Prostate gland (tissue), 2 donors: ENCODE measurements around the gene KRT12. TPM values are rescaled to one million over a fixed set of nuclear protein-coding genes. Genes with fewer than 3 reads are reported as not detected.

Source experiments
- DNase-seq: peaks from one replicate; pipeline ENCODE4 v3.0.0-alpha.2; 2019; ENCODE audit warnings: low spot score
- H3K27ac ChIP-seq, 2 donors: fragments of 200-600 bp; sonication (generic); 2 replicates each; pipeline ENCODE4 v1.5.1; 2017 to 2019
- H3K27me3 ChIP-seq: fragments of 200-600 bp; sonication (generic); replicated peaks from 2 replicates; pipeline ENCODE4 v1.5.1; 2019; ENCODE audit not compliant: insufficient read depth
- H3K36me3 ChIP-seq, 2 donors: fragments of 200-600 bp; sonication (generic); 1 replicate in 1 of 2; 2 replicates in 1 of 2; pipeline versions ENCODE4 v1.5.1 to v1.8.1; 2017 to 2019
- H3K4me1 ChIP-seq: fragments of 200-600 bp; sonication (generic); replicated peaks from 2 replicates; pipeline ENCODE4 v1.5.1; 2019
- H3K4me3 ChIP-seq, 2 donors: fragments of 200-600 bp; sonication (generic); 2 replicates each; pipeline ENCODE4 v1.5.1; 2017 to 2019
- H3K9me3 ChIP-seq: fragments of 200-600 bp; sonication (generic); 2 replicates; pipeline ENCODE4 v1.5.1; 2017
- CTCF ChIP-seq, 4 experiments: fragments of 200-600 bp in 2 of 4; fragments of 450-650 bp in 2 of 4; sonication (generic) in 2 of 4; IDR thresholded peaks; 1 replicate in 3 of 4; 2 replicates in 1 of 4; pipeline ENCODE4 v1.5.1; 2016 to 2019; ENCODE audit warnings: antibody characterized with exemption in 4 of 4, mild to moderate bottlenecking in 2 of 4, moderate library complexity in 2 of 4
- POLR2A ChIP-seq: fragments of 450-650 bp; IDR thresholded peaks from one replicate; pipeline ENCODE4 v1.6.1; 2016; ENCODE audit warnings: antibody characterized with exemption, mild to moderate bottlenecking
- POLR2AphosphoS5 ChIP-seq: sonication (generic); formaldehyde crosslinking; IDR thresholded peaks from one replicate; pipeline ENCODE4 v1.6.1; 2017; ENCODE audit warnings: antibody characterized with exemption
- WGBS: methylation state at CpG from one replicate; pipeline ENCODE4 v1.1.5; 2018; 5-methylcytosine and 5-hydroxymethylcytosine counted together
- intact Hi-C: fragments of 100-400 bp; cut with DNase I; formaldehyde crosslinking; loops from one replicate; pipeline ENCODE4 v1.14.2; 2022
- total RNA-seq, 2 donors: library from RNA; depleted of rRNA; stranded (reverse); fragments of >200 nt; gene quantifications; one replicate each; pipeline ENCODE4 v1.1.0, GENCODE V29; 2016

Gene KRT12
- total RNA-seq, 2 donors from 2014 or later, result not detected

DNA sequence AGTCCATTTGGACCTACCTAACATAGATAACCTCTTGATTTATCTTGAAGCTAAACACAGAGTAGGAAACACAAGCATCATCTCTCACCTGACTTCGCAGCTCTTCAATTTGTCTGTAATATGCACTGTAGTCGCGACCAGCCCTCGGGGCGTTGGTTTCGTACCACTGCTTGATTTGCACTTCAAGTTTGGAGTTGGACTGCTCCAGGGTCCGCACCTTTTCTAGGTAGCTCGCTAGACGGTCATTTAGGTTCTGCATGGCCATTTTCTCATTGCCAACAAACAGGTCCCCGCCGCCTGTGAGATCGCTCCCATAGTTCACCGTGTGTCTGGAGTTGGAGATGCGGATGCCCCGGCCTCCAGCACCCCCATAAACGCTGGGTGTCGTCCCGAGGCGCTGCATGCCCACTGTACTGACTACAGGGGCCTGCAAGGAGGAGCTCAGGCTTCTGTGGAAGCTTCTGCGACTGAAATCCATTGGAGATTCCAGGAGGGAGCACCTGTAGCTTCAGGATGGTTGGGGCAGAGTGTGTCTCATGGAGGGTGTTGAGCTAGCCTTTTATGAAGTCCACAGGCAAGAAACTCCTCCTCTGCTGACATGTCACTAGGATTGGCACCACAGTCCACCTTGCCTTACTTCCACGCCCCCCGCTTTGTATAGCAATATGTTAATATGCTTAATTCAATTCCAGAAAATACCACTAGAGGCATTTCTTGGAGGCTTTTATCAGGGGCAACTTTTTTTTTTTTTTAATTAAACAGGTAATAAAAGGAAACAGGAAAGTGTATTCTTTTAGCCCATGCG is 17.9 kb upstream of the KRT12 start, which contains the start of gene KRT20:
KRT20 (minus strand) TSS at position 535 of the 805 bp plus-strand sequence; CDS start at position 478, 57 bp downstream.
- H3K36me3 ChIP-seq, result no peaks in the 10 kb centered on the region
- H3K27me3 ChIP-seq, result no peaks in the 10 kb centered on the region
- H3K4me1 ChIP-seq, result no peaks in the 10 kb centered on the region
- no peak within 1 kb of the TSS for H3K4me3 ChIP-seq
- WGBS, result 88% methylated on average over 23 of the region's 23 CpGs
- intact Hi-C loops, result no loop called here
- H3K9me3 ChIP-seq, result no peaks in the 10 kb centered on the region
- no peak within 1 kb of the TSS for H3K27ac ChIP-seq
- DNase-seq, result no peak
- TF ChIP-seq POLR2AphosphoS5 (no peak), POLR2A (no peak)

GRCh38 chr17:40883626-40884334 is 16.8 kb upstream of the KRT12 start:
- WGBS, result 93% methylated on average over 7 of the region's 7 CpGs
- Histone ChIP-seq H3K27me3 (no peaks in the 10 kb centered on the region), H3K27ac (no peak overlapping the region), H3K4me3 (no peak overlapping the region), H3K4me1 (no peaks in the 10 kb centered on the region), H3K36me3 (no peaks in the 10 kb centered on the region), H3K9me3 (no peaks in the 10 kb centered on the region)
- TF ChIP-seq POLR2A, result no peak
- TF ChIP-seq CTCF (IDR thresholded peaks at IDR 0.05), result no peak
- no peak for TF ChIP-seq POLR2AphosphoS5
- intact Hi-C loops, result no loop called here
- no peak for DNase-seq

- no peaks in the 10 kb centered on the region for H3K9me3 ChIP-seq
- H3K27ac ChIP-seq, result no peak overlapping the region
- no peaks in the 10 kb centered on the region for H3K36me3 ChIP-seq
- H3K4me3 ChIP-seq, result no peak overlapping the region
- no peaks in the 10 kb centered on the region for H3K27me3 ChIP-seq
- H3K4me1 ChIP-seq, result no peaks in the 10 kb centered on the region
- TF ChIP-seq POLR2A, result no peak
- no peak for TF ChIP-seq CTCF (IDR thresholded peaks at IDR 0.05)
- no peak for TF ChIP-seq POLR2AphosphoS5
- DNase-seq, result no peak
- intact Hi-C loops, result no loop called here
- WGBS, result 76% methylated on average over 1 of the region's 1 CpG
Measured at GRCh38 chr17:40883031-40883430, 16.0 kb upstream of the KRT12 start.

GRCh38 chr17:40879026-40879425 is 12.0 kb upstream of the KRT12 start:
- H3K4me1 ChIP-seq, result no peaks in the 10 kb centered on the region
- intact Hi-C loops, result no loop called here
- no peak overlapping the region for H3K4me3 ChIP-seq
- no peak overlapping the region for H3K27ac ChIP-seq
- no peaks in the 10 kb centered on the region for H3K9me3 ChIP-seq
- no peaks in the 10 kb centered on the region for H3K36me3 ChIP-seq
- no peaks in the 10 kb centered on the region for H3K27me3 ChIP-seq
- DNase-seq, result no peak
- 87% methylated on average over 1 of the region's 1 CpG for WGBS
- TF ChIP-seq CTCF (IDR thresholded peaks at IDR 0.05) (no peak), POLR2AphosphoS5 (no peak), POLR2A (no peak)

GRCh38 chr17:40878044-40878443 is 11.0 kb upstream of the KRT12 start:
- intact Hi-C loops, result no loop called here
- Histone ChIP-seq H3K4me3 (no peak overlapping the region), H3K27me3 (no peaks in the 10 kb centered on the region), H3K4me1 (no peaks in the 10 kb centered on the region), H3K27ac (no peak overlapping the region), H3K36me3 (no peaks in the 10 kb centered on the region), H3K9me3 (no peaks in the 10 kb centered on the region)
- DNase-seq, result no peak
- no peak for TF ChIP-seq CTCF (IDR thresholded peaks at IDR 0.05)
- no peak for TF ChIP-seq POLR2AphosphoS5
- TF ChIP-seq POLR2A, result no peak
- 88% methylated on average over 9 of the region's 9 CpGs for WGBS
